ENCODE results near the gene FNDC10. TPM values are rescaled to one million over a fixed set of nuclear protein-coding genes. Genes with fewer than 3 reads are reported as not detected.
"Not testable (repeated sequence)": the region's sequence is repeated elsewhere in the genome, so short reads cannot be mapped to it uniquely, and the experiment has no call there.

Gene FNDC10
- total RNA-seq, 1 donor from 2014 or later: 1.7 TPM

- intact Hi-C loops (cut with DNase I): no loop called here
- no peak for DNase-seq (ENCODE audit: low spot score)
Observed at GRCh38 chr1:1602304-1602967, 2.5 kb upstream of the FNDC10 start.

GRCh38 chr1:1601564-1602303 lies 1.8 kb upstream of the FNDC10 start:
- DNase-seq (ENCODE audit: low spot score): no peak
- intact Hi-C loops (cut with DNase I): no loop called here

GRCh38 chr1:1600861-1601563 lies 1.1 kb upstream of the FNDC10 start:
- intact Hi-C loops (cut with DNase I): no loop called here
- DNase-seq (ENCODE audit: low spot score): no peak

- DNase-seq (ENCODE audit: low spot score): no peak
Observed at GRCh38 chr1:1599030-1599934, 653 bp downstream of the FNDC10 start.

GRCh38 chr1:1598720-1599029 lies 1.3 kb downstream of the FNDC10 start:
- intact Hi-C loops (cut with DNase I): no loop called here
- no peak for DNase-seq (ENCODE audit: low spot score)

More at GRCh38 chr1:1599030-1599934, 653 bp downstream of the FNDC10 start:
- intact Hi-C loops (cut with DNase I): no loop called here

GRCh38 chr1:1598051-1598719 lies 1.8 kb downstream of the FNDC10 start:
- DNase-seq (ENCODE audit: low spot score): no peak
- intact Hi-C loops (cut with DNase I): no loop called here

GRCh38 chr1:1597275-1597930 lies 2.5 kb downstream of the FNDC10 start:
- intact Hi-C loops (cut with DNase I): no loop called here
- DNase-seq (ENCODE audit: low spot score): no peak

GRCh38 chr1:1596493-1597274 lies 3.3 kb downstream of the FNDC10 start:
- intact Hi-C loops (cut with DNase I): no loop called here

GRCh38 chr1:1595341-1595740 lies 4.6 kb downstream of the FNDC10 start:
- DNase-seq (ENCODE audit: low spot score); intact Hi-C loops (cut with DNase I): not testable (repeated sequence)

More at GRCh38 chr1:1596493-1597274, 3.3 kb downstream of the FNDC10 start:
- DNase-seq (ENCODE audit: low spot score): no peak

GRCh38 chr1:1594602-1595260 lies 5.2 kb downstream of the FNDC10 start:
- intact Hi-C loops (cut with DNase I): no loop called here
- DNase-seq (ENCODE audit: low spot score): no peak

- no peak for DNase-seq (ENCODE audit: low spot score)
- intact Hi-C loops (cut with DNase I): no loop called here
Observed at GRCh38 chr1:1593834-1594601, 5.9 kb downstream of the FNDC10 start.

- no peak for DNase-seq (ENCODE audit: low spot score)
- intact Hi-C loops (cut with DNase I): no loop called here
Observed at GRCh38 chr1:1591452-1591851, 8.5 kb downstream of the FNDC10 start.

GRCh38 chr1:1583347-1584010 lies 16.5 kb downstream of the FNDC10 start:
- intact Hi-C loops (cut with DNase I): no loop called here
- DNase-seq (ENCODE audit: low spot score): no peak

- no peak for DNase-seq (ENCODE audit: low spot score)
- intact Hi-C loops (cut with DNase I): no loop called here
Observed at GRCh38 chr1:1582585-1583346, 17.2 kb downstream of the FNDC10 start.

- intact Hi-C loops (cut with DNase I): loop anchor here (10.0 kb wide), 1 partner anchor 76 kb away; the partner anchor contains the start of gene CDK11B
- no peak for DNase-seq (ENCODE audit: low spot score)
Observed at GRCh38 chr1:1578371-1578940, 21.5 kb downstream of the FNDC10 start.

All from cardiac septum (tissue), 1 donor.